Ascending aorta (tissue), 2 donors: ENCODE results near the gene CD300A. TPM values are rescaled to one million over a fixed set of nuclear protein-coding genes. Genes with fewer than 3 reads are reported as not detected.

ENCODE experiments used
- DNase-seq, 2 donors: peaks; one replicate each; pipeline ENCODE4 v3.0.0-alpha.2; 2019; ENCODE audit warnings: low spot score in 2 of 2
- H3K27ac ChIP-seq, 2 donors: fragments of 200-600 bp; sonication (generic); one replicate each; pipeline ENCODE4 v1.5.1; 2016 to 2017; ENCODE audit warnings: mild to moderate bottlenecking in 1 of 2
- H3K27me3 ChIP-seq: fragments of 200-600 bp; sonication (generic); one replicate; pipeline ENCODE4 v1.5.1; 2017
- H3K36me3 ChIP-seq, 2 donors: fragments of 200-600 bp; sonication (generic); one replicate each; pipeline ENCODE4 v1.5.1; 2016
- H3K4me1 ChIP-seq, 2 donors: fragments of 200-600 bp; sonication (generic); one replicate each; pipeline ENCODE4 v1.5.1; 2016 to 2017; ENCODE audit warnings: mild to moderate bottlenecking in 1 of 2
- H3K4me3 ChIP-seq, 2 donors: fragments of 200-600 bp; sonication (generic); one replicate each; pipeline ENCODE4 v1.5.1; 2016 to 2017; ENCODE audit warnings: mild to moderate bottlenecking in 1 of 2
- H3K9me3 ChIP-seq, 2 donors: fragments of 200-600 bp; sonication (generic); one replicate each; pipeline ENCODE4 v1.5.1; 2016
- CTCF ChIP-seq, 3 experiments: fragments of 200-600 bp in 2 of 3; fragments of 450-650 bp in 1 of 3; sonication (generic) in 2 of 3; IDR thresholded peaks; one replicate each; pipeline ENCODE4 v1.5.1; 2016 to 2019; ENCODE audit warnings: antibody characterized with exemption in 3 of 3, mild to moderate bottlenecking in 1 of 3, moderate library complexity in 1 of 3
- intact Hi-C: fragments of 100-400 bp; cut with DNase I; formaldehyde crosslinking; loops from one replicate; pipeline ENCODE4 v1.15.1; 2023
- total RNA-seq: library from RNA; depleted of rRNA; stranded (reverse); fragments of >200 nt; gene quantifications from one replicate; pipeline ENCODE4 v1.1.0, GENCODE V29; 2016

Gene CD300A
- total RNA-seq, 1 donor from 2014 or later, result 21.9 TPM

- intact Hi-C loops, result loop anchor here (1.0 to 5.0 kb wide), 5 partner anchors 16 to 1139 kb away; partner anchors contain the start of gene FDXR
- Histone ChIP-seq H3K9me3 (no peaks in the 10 kb centered on the region), H3K27ac (peak overlapping the region; percentile 97 to 99), H3K27me3 (no peaks in the 10 kb centered on the region), H3K4me1 (peaks cover 9 to 45% of the 10 kb centered on the region in 2 donors), H3K4me3 (peak overlapping the region; percentile 68 to 95), H3K36me3 (no peaks in the 10 kb centered on the region)
- peak; percentile 81 to 93 for DNase-seq
- TF ChIP-seq CTCF (IDR thresholded peaks at IDR 0.05), result no peak
Observed at GRCh38 chr17:74430706-74431567, 35.5 kb upstream of the CD300A start.

GRCh38 chr17:74431568-74432423 lies 34.6 kb upstream of the CD300A start, which contains the start of gene GPRC5C:
Gene GPRC5C (plus strand): TSS chr17:74432088. CDS start chr17:74439777, 7,689 bp downstream.
- TF ChIP-seq CTCF (IDR thresholded peaks at IDR 0.05), result peak in 1 of 3 experiments; percentile 11
- Histone ChIP-seq H3K4me3 (peak within 1 kb of the TSS; percentile 68 to 95), H3K27ac (peak within 1 kb of the TSS; percentile 97 to 99), H3K27me3 (no peaks in the 10 kb centered on the region), H3K9me3 (no peaks in the 10 kb centered on the region), H3K4me1 (peaks cover 9 to 49% of the 10 kb centered on the region in 2 donors), H3K36me3 (no peaks in the 10 kb centered on the region)
- DNase-seq, result peak in 1 of 2 donors; percentile 86
- intact Hi-C loops, result loop anchor here (2.0 to 5.0 kb wide), 3 partner anchors 15 to 1139 kb away; partner anchors contain the start of gene FDXR

- no peak for DNase-seq
- Histone ChIP-seq H3K9me3 (no peaks in the 10 kb centered on the region), H3K36me3 (no peaks in the 10 kb centered on the region), H3K27me3 (no peaks in the 10 kb centered on the region), H3K4me1 (peaks cover 6 to 47% of the 10 kb centered on the region in 2 donors), H3K4me3 (peak overlapping the region; percentile 68 to 95), H3K27ac (peak overlapping the region; percentile 97 to 99)
- intact Hi-C loops, result loop anchor here (5.0 kb wide), 2 partner anchors 440 to 1140 kb away; partner anchors contain the start of gene FDXR
- TF ChIP-seq CTCF (IDR thresholded peaks at IDR 0.05), result no peak
Observed at GRCh38 chr17:74432424-74432690, 34.1 kb upstream of the CD300A start.

- DNase-seq, result no peak
- Histone ChIP-seq H3K27me3 (no peaks in the 10 kb centered on the region), H3K4me1 (peaks cover under 1 to 41% of the 10 kb centered on the region in 2 donors), H3K4me3 (peak overlapping the region; percentile 68 to 95), H3K9me3 (peaks cover 0 to 3% of the 10 kb centered on the region in 2 donors), H3K27ac (peak overlapping the region; percentile 97 to 99), H3K36me3 (no peaks in the 10 kb centered on the region)
- TF ChIP-seq CTCF (IDR thresholded peaks at IDR 0.05), result no peak
- intact Hi-C loops, result loop anchor here (5.0 kb wide), 2 partner anchors 439 to 1141 kb away; partner anchors contain the start of gene FDXR
Observed at GRCh38 chr17:74432766-74433391, 33.6 kb upstream of the CD300A start.
